HT-29 (cell line): Measurements from ENCODE around the gene ACSBG1. TPM values are rescaled to one million over a fixed set of nuclear protein-coding genes. Genes with fewer than 3 reads are reported as not detected.

ENCODE experiments used
- DNase-seq: peaks from one replicate; pipeline ENCODE4 v3.0.0-alpha.2; 2015; ENCODE audit warnings: low spot score
- total RNA-seq: library from RNA; depleted of rRNA; stranded (reverse); fragments of >200 nt; shearing (Covaris generic); gene quantifications from 2 replicates; pipeline ENCODE4 v1.2.3, GENCODE V29; 2014; rRNA removed

The ACSBG1 gene
- total RNA-seq, 1 experiment from 2014 or later, result 1.4 TPM

DNA sequence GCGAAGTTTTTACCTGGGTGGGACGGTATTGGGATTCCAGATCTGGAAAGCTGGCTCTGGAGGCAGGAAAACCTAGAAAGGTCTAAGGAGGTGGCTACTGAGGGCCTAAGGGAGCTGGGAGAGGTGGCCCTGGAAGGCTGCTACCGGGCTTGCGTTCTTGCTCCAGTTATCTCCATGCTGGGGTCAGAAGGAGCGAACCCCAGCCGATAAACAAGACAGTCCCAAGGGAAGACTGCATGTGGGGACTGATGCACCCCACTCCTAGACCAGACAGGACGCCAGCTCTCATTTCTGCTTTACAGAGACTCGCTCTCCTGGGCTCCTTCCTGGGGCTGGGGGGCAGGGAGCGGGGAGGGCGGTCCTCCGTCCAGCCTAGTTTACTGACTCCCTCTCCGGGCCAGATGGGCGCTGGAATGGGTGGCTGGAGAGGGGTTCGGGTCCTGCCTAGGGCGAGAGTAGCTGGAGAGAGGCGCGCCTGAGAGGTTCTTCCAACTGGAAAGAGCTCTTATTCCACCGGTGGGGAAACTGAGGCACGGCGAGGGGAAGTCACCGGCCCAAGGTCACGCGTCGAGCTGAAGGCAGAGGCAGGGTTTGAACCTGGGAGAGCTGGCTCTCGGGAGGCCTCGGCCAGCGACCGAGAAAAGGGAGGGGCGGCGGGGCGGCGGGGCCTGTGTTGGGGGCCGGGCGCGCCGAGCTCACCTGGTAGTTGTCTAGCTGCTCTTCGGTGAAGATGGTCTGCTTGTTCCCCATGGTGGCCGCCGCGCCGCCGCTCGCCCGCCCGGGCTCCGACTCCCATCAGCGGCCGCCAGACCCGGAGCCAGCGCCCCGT, 103.7 kb downstream of the ACSBG1 start:
- no peak for DNase-seq

DNA sequence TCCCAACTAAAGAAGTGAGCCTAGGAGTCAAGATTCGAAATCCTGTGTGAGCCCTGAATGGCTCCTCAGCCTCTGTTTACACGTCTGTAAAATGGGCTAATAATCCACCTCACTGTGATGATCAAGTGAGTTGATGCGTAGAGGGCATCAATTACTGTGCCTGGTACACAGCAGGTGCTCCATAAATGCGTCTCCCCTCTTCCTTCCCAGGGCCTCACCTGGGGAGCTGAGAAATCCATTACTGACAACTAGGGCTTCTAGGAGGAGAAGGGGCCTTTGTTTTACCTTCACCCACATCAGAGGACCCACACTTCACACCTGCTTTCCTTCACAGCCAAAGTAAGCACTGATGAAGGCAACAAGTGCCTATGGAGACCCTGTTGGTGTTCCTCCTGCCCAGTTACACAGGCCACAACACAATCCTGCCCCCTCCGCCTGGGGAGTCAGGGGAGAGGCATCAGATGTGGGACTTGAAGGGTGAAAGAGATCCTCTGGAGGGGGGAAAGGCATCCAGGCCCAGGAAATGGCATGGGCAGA, 104.5 kb downstream of the ACSBG1 start:
- DNase-seq, result no peak

DNA sequence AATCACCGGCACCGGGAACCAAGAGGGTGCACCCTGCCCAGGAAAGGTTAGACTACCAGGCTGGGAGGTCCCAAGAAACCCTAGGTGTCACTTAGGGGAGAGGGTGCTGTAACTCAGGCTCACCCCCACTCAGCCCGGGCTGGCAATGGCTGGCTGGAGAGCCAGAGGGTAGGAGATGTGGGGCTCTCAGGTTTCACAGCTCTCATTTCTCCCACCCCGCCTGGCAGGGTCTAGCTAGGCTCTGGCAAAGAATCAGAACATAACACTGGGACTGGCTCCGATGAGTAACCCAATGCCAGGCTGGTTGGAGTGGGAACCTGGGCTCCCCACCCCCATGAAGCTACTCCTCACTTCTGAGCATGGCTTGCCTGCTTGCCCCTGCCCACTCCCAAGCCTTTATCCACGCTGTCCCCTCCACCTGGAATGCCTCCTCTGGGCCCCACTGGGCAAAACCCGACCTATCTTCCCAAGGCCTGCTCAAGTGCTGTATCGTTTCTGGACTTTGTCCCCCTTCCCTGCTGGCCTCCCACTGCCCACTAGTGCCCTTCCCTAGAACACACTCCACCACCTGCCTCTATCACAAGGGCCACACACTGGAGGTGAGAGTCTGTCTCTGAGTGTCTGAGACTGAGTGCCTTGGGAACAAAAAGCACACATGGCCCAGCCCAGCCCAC, 105.2 kb downstream of the ACSBG1 start:
- DNase-seq, result no peak

DNA sequence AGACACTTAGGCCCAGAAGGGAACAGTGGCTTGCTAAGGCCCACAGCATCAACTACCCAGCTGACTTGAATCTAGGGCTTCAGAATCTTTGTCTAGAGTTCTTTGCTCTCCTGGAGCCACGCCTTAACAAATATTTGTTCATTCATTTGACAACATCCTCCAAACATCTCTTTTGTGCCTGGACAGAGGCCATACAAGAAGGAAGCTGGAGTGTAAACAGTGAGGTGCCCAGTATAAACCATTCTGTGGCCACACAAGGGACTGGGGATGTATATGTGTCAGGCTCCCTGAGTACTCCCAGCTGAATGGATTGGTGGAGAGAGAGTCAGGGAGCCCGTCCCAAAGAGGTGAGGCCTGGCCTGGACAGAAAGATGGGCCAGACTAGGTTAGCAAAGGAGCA, 106.5 kb downstream of the ACSBG1 start:
- no peak for DNase-seq

DNA sequence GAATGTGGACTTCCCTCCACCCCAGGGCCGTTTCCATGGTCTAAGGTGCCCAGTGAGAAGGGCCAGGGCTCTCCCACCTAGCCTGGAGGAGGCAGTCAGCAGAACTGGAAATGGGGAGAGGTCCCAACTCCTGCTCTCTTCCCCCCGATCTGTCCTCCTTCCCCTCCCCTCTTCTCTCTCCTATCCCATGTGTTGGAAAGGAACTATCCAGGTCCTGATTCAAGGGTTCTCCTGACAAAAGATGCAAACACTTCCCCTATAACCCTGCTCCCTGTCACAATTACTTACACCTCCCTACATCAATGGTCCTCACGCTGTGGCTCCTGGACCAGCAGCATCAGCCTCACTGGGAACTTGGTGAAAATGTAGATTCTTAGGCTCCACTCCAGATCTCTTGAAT, 109.1 kb downstream of the ACSBG1 start:
- DNase-seq, result no peak

DNA sequence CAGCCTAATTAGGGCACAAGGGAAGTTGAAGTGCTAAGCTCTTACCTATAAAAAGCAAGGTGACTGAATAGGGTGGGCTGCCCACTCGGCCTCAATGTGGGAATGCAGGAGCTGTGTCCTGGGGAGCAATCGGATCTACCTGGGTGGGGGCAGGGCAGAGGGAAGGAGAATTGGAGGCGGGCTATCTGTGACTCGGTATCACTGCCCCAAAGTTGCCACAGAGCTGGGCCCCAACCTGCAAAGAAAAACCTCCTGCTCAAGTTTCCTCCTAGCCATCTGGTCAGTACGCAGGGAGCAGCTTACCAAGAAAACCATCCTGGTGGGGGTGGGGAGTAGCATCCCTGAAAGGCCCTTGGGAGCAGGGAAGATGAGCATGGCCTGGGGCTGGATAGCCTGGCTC, 113.8 kb downstream of the ACSBG1 start:
- DNase-seq, result no peak

Other genes starting within 250 kb of the ACSBG1 start
- 20.4 and 25.1 TPM in 2 replicates for gene TBC1D2B, start 156.9 kb downstream of the ACSBG1 start, total RNA-seq
- 0.05 TPM in 1 of 2 replicates, not detected in the other for gene SH2D7, start 142.0 kb downstream of the ACSBG1 start, total RNA-seq
- 0.44 and 0.74 TPM in 2 replicates for gene CIB2, start 103.1 kb downstream of the ACSBG1 start, total RNA-seq
- 34.4 and 35.8 TPM in 2 replicates for gene IDH3A, start 85.2 kb downstream of the ACSBG1 start, total RNA-seq
- gene DNAJA4, start 30.0 kb upstream of the ACSBG1 start, total RNA-seq, result 10.2 and 16.0 TPM in 2 replicates
- gene SKIC8, start 65.0 kb upstream of the ACSBG1 start, total RNA-seq, result 64.0 and 74.8 TPM in 2 replicates
- not detected in 2 replicates for gene CRABP1, start 105.8 kb upstream of the ACSBG1 start, total RNA-seq
- 12.2 and 13.0 TPM in 2 replicates for gene IREB2, start 203.7 kb upstream of the ACSBG1 start, total RNA-seq